ENCODE results near the gene INPP5A. TPM values are rescaled to one million over a fixed set of nuclear protein-coding genes. Genes with fewer than 3 reads are reported as not detected.
A peak's percentile ranks its signal among the peaks of the same experiment; 100 is the strongest.

INPP5A gene
- total and polyA plus RNA-seq, 2 of the 13 experiments (the other 11 are each of a cell fraction or from before 2014, with no cell fraction given) = 17.5 to 37.9 TPM

DNA sequence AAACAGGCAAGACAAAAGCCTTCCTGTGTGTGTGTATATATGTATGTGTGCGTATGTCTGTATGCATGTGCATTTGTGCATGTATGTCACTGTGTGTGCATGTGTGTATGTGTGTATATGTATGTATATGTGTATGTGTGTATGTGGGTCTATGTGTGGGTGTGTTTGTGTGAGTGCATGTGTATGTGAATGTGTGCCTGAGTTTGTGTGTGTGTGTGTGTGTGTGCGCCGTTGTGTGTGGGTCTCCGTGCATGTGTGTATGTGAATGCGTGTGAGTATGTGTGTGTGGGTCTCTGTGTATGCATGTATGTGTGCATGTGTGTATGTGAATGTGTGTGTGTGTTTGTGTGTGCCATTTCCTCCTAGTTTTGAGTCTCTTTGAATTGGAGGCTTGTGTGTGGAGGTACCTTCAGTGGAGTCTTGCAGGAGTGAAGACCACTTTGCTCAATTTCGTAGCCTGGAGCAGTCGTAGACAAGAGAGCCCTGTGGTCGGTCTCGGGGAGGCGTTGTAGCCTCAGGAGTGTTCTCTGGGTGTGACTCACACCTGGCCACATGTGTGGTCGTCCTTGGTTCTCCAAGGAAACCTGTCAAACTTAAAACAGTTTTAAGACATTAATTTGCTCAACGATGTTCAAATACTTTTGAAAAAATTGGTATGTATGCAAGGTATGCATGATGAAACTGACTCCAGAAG lies 28.1 kb downstream of the INPP5A start:
- Histone ChIP-seq H3K9ac (ENCODE audit: insufficient read depth, low read depth, low read length) (no peak overlapping the region), H3K4me3 (replicated peaks in 1 of 3; ENCODE audit: insufficient read depth in 1 of 3, low read depth in 2 of 3, low read length in 3 of 3) (no peak overlapping the region), H2AFZ (ENCODE audit: low read length) (no peak overlapping the region), H3K9me3 (ENCODE audit: low read length) (no peaks in the 10 kb centered on the region), H3K79me2 (ENCODE audit: insufficient read depth, low read length) (peaks cover 10% of the 10 kb centered on the region), H3K4me2 (ENCODE audit: low read depth, low read length) (no peak overlapping the region), H3K4me1 (ENCODE audit: insufficient read depth, low read length) (no peaks in the 10 kb centered on the region), H3K36me3 (replicated peaks in 1 of 2; ENCODE audit: control insufficient read depth in 1 of 2, insufficient read depth in 2 of 2, low read length in 2 of 2) (no peaks in the 10 kb centered on the region), H3K27ac (ENCODE audit: extremely low read length, insufficient read depth, low read length) (no peak overlapping the region), H3K27me3 (ENCODE audit: control insufficient read depth in 1 of 2, insufficient read depth in 2 of 2, low read length in 2 of 2) (no peaks in the 10 kb centered on the region), H4K20me1 (ENCODE audit: insufficient read depth, low read length) (0 out of 2 replicates have a peak, but pooled peaks cover 2% of the 10 kb centered on the region)
- ChIA-PET CTCF (ENCODE audit: low intra/inter-chr PET ratio, low total read pairs) (no interaction called here), POLR2A (no interaction called here)
- ATAC-seq = no peak
- 98% methylated on average over 12 of the region's 12 CpGs for WGBS (ENCODE audit: low lambda C conversion rate)
- intact Hi-C loops (cut with micrococcal nuclease; ENCODE audit: unreplicated experiment) (no loop called here), in situ Hi-C loops (cut with HindIII; ENCODE audit: extremely low pct_ligation_motif_present, low pct_unique_long_range_greater_than_20kb) (no loop called here)
- no TSS peak for BruUV-seq (replicated peaks)
- 0 out of 2 replicates have a peak, but pooled peaks have one; percentile 30 for TF ChIP-seq FOXA1 (IDR thresholded peaks at IDR 0.05)
- TF ChIP-seq FOXA1 (CRISPR knock-in tag; IDR thresholded peaks at IDR 0.05) = no peak
- TF ChIP-seq DPF2 (CRISPR knock-in tag; IDR thresholded peaks at IDR 0.05; ENCODE audit: borderline replicate concordance, low read depth) = no peak
- TF ChIP-seq, protein P1, sequence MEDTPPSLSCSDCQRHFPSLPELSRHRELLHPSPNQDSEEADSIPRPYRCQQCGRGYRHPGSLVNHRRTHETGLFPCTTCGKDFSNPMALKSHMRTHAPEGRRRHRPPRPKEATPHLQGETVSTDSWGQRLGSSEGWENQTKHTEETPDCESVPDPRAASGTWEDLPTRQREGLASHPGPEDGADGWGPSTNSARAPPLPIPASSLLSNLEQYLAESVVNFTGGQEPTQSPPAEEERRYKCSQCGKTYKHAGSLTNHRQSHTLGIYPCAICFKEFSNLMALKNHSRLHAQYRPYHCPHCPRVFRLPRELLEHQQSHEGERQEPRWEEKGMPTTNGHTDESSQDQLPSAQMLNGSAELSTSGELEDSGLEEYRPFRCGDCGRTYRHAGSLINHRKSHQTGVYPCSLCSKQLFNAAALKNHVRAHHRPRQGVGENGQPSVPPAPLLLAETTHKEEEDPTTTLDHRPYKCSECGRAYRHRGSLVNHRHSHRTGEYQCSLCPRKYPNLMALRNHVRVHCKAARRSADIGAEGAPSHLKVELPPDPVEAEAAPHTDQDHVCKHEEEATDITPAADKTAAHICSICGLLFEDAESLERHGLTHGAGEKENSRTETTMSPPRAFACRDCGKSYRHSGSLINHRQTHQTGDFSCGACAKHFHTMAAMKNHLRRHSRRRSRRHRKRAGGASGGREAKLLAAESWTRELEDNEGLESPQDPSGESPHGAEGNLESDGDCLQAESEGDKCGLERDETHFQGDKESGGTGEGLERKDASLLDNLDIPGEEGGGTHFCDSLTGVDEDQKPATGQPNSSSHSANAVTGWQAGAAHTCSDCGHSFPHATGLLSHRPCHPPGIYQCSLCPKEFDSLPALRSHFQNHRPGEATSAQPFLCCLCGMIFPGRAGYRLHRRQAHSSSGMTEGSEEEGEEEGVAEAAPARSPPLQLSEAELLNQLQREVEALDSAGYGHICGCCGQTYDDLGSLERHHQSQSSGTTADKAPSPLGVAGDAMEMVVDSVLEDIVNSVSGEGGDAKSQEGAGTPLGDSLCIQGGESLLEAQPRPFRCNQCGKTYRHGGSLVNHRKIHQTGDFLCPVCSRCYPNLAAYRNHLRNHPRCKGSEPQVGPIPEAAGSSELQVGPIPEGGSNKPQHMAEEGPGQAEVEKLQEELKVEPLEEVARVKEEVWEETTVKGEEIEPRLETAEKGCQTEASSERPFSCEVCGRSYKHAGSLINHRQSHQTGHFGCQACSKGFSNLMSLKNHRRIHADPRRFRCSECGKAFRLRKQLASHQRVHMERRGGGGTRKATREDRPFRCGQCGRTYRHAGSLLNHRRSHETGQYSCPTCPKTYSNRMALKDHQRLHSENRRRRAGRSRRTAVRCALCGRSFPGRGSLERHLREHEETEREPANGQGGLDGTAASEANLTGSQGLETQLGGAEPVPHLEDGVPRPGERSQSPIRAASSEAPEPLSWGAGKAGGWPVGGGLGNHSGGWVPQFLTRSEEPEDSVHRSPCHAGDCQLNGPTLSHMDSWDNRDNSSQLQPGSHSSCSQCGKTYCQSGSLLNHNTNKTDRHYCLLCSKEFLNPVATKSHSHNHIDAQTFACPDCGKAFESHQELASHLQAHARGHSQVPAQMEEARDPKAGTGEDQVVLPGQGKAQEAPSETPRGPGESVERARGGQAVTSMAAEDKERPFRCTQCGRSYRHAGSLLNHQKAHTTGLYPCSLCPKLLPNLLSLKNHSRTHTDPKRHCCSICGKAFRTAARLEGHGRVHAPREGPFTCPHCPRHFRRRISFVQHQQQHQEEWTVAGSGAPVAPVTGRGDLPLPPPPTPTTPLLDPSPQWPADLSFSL (CRISPR knock-in tag; IDR thresholded peaks at IDR 0.05) = peak; percentile 52; the same call in 1 of the 2 replicates
- TF ChIP-seq, protein P2, sequence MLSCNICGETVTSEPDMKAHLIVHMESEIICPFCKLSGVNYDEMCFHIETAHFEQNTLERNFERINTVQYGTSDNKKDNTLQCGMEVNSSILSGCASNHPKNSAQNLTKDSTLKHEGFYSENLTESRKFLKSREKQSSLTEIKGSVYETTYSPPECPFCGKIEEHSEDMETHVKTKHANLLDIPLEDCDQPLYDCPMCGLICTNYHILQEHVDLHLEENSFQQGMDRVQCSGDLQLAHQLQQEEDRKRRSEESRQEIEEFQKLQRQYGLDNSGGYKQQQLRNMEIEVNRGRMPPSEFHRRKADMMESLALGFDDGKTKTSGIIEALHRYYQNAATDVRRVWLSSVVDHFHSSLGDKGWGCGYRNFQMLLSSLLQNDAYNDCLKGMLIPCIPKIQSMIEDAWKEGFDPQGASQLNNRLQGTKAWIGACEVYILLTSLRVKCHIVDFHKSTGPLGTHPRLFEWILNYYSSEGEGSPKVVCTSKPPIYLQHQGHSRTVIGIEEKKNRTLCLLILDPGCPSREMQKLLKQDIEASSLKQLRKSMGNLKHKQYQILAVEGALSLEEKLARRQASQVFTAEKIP (CRISPR knock-in tag; IDR thresholded peaks at IDR 0.05; ENCODE audit: borderline replicate concordance) = no peak
- TF ChIP-seq NBN (conservative IDR thresholded peaks at IDR 0.05) = 0 out of 2 replicates have a peak, but pooled peaks have one; percentile 24
- no peak for DNase-seq (ENCODE audit: low spot score)
- FAIRE-seq = no peak

Measured in HepG2 (cell line).